SH-SY5Y (cell line): ENCODE data around the gene SPATA12.

ENCODE experiments used
- GATA2 ChIP-seq: IDR thresholded peaks from 2 replicates; pipeline ENCODE4 v1.6.1; 2011; ENCODE audit warnings: mild to moderate bottlenecking, low read depth, low read length
- GATA3 ChIP-seq: IDR thresholded peaks from 2 replicates; pipeline ENCODE4 v1.6.1; 2011; ENCODE audit warnings: low read depth, mild to moderate bottlenecking, low read length, moderate library complexity

DNA sequence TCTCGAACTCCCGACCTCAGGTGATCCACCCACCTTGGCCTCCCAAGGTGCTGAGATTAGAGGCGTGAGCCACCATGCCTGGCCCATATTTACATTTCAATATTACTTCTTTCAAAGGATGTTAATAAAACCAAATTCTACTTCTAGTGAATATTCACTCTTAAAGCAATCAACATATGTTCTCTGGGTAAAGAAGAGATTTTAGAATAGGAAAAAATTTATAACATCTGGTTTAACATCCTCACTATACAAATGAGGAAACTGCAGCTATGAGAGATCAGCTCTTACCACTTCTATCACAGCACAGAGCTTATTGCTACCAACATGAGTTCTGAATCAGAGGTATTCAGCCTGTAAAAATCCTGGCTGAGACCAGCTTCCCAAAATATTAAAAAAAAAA lies 56.0 kb downstream of the SPATA12 start:
- TF ChIP-seq GATA3 (no peak), GATA2 (no peak)
